HEK293T (cell line): Measurements from ENCODE around the gene CCDC80.
"Not testable (repeated sequence)": the region's sequence is repeated elsewhere in the genome, so short reads cannot be mapped to it uniquely, and the experiment has no call there.

ENCODE experiments used
- CTCF ChIA-PET: fragments of 350-600 bp; formaldehyde crosslinking; extraction: SDS; loops from one replicate; lab custom pipeline; 2021; ENCODE audit warnings: antibody characterized with exemption, inconsistent platforms; lab: Yijun Ruan, JAX
- POLR2A ChIA-PET: fragments of 350-600 bp; formaldehyde crosslinking; extraction: SDS; loops from one replicate; lab custom pipeline; 2020; ENCODE audit warnings: antibody characterized with exemption, inconsistent platforms; lab: Yijun Ruan, JAX
- DNase-seq: peaks from one replicate; pipeline ENCODE4 v3.0.0; 2012; ENCODE audit warnings: mixed read lengths; ENCODE audit errors: extremely low spot score
- ARNT ChIP-seq: fragments of 450-650 bp; IDR thresholded peaks from 2 replicates; pipeline ENCODE4 v1.6.1; 2017; ENCODE audit warnings: mild to moderate bottlenecking
- BHLHE40 ChIP-seq: fragments of 450-650 bp; IDR thresholded peaks from 2 replicates; pipeline ENCODE4 v1.6.1; 2016; ENCODE audit warnings: mild to moderate bottlenecking, moderate library complexity, borderline replicate concordance
- CTBP1 ChIP-seq: fragments of 450-650 bp; IDR thresholded peaks from 2 replicates; pipeline ENCODE4 v1.6.1; 2016; ENCODE audit warnings: borderline replicate concordance
- ELF4 ChIP-seq: fragments of 450-650 bp; IDR thresholded peaks from 2 replicates; pipeline ENCODE4 v1.6.1; 2017; ENCODE audit warnings: antibody characterized with exemption
- FOXA1 ChIP-seq: fragments of 450-650 bp; IDR thresholded peaks from 2 replicates; pipeline ENCODE4 v1.6.1; 2016; ENCODE audit warnings: mild to moderate bottlenecking
- FOXK2 ChIP-seq: fragments of 450-650 bp; IDR thresholded peaks from 2 replicates; pipeline ENCODE4 v1.6.1; 2016; ENCODE audit warnings: mild to moderate bottlenecking
- FOXM1 ChIP-seq: fragments of 450-650 bp; IDR thresholded peaks from 2 replicates; pipeline ENCODE4 v1.6.1; 2017; ENCODE audit warnings: mild to moderate bottlenecking, borderline replicate concordance
- HDGF ChIP-seq: fragments of 450-650 bp; IDR thresholded peaks from 2 replicates; pipeline ENCODE4 v1.6.1; 2017; ENCODE audit warnings: antibody characterized with exemption, borderline replicate concordance
- L3MBTL2 ChIP-seq: fragments of 450-650 bp; conservative IDR thresholded peaks from 2 replicates; pipeline ENCODE4 v1.6.1; 2016; ENCODE audit warnings: mild to moderate bottlenecking
- LEF1 ChIP-seq: fragments of 450-650 bp; IDR thresholded peaks from 2 replicates; pipeline ENCODE4 v1.6.1; 2017; ENCODE audit warnings: mild to moderate bottlenecking, borderline replicate concordance
- NFRKB ChIP-seq: fragments of 450-650 bp; IDR thresholded peaks from 2 replicates; pipeline ENCODE4 v1.6.1; 2016; ENCODE audit warnings: mild to moderate bottlenecking, moderate library complexity
- SP1 ChIP-seq: fragments of 450-650 bp; IDR thresholded peaks from 2 replicates; pipeline ENCODE4 v1.6.1; 2017
- SUZ12 ChIP-seq: fragments of 450-650 bp; IDR thresholded peaks from 2 replicates; pipeline ENCODE4 v1.6.1; 2016; ENCODE audit warnings: mild to moderate bottlenecking
- TARDBP ChIP-seq: fragments of 450-650 bp; IDR thresholded peaks from 2 replicates; pipeline ENCODE4 v1.6.1; 2016
- ZNF384 ChIP-seq: fragments of 450-650 bp; IDR thresholded peaks from 2 replicates; pipeline ENCODE4 v1.6.1; 2016
- TF ChIP-seq, protein P1 (sequence below): fragments of 450-650 bp; IDR thresholded peaks from 2 replicates; pipeline ENCODE4 v1.6.1; 2016

CCDC80 gene

DNA sequence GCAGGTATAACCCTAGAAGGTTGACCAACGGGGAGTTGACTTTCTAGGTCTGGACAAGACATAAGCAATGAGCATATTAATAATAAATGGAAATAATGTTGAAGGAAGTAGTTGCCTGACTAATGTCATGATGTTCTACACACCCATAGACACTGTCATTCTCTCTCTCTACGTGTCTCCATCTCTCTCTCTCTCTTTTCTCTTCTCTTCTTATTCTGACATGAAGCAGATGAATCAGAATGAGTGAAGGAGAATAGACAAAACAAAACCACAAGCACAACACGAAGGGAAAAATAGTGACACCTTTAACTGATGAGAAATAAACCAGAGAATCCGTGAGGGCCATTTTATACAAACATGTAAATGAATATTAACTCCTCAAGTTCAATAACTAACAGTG lies 26.7 kb upstream of the CCDC80 start:
- ChIA-PET CTCF (no interaction called here), POLR2A (no interaction called here)
- TF ChIP-seq BHLHE40 (no peak), FOXA1 (no peak), TARDBP (no peak), FOXK2 (no peak), ELF4 (no peak), FOXM1 (no peak), HDGF (no peak), NFRKB (no peak), ZNF384 (no peak), ARNT (no peak), SUZ12 (no peak), CTBP1 (no peak)
- TF ChIP-seq, protein P1, sequence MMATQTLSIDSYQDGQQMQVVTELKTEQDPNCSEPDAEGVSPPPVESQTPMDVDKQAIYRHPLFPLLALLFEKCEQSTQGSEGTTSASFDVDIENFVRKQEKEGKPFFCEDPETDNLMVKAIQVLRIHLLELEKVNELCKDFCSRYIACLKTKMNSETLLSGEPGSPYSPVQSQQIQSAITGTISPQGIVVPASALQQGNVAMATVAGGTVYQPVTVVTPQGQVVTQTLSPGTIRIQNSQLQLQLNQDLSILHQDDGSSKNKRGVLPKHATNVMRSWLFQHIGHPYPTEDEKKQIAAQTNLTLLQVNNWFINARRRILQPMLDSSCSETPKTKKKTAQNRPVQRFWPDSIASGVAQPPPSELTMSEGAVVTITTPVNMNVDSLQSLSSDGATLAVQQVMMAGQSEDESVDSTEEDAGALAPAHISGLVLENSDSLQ: no peak
- DNase-seq: no peak

DNA sequence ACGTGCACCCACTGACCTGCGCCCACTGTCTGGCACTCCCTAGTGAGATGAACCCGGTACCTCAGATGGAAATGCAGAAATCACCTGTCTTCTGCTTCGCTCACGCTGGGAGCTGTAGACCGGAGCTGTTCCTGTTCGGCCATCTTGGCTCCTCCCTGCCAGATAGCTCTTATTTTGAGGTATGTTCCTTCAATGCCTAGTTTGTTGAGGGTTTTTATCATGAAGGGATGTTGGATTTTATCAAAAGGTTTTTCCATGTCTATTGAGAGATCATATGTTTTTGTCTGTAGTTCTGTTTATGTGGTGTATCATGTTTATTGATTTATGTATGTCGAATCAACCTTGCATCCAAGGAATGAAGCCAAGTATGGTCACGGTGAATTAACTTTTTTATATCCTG lies 24.1 kb upstream of the CCDC80 start:
- CTCF ChIA-PET, POLR2A ChIA-PET, DNase-seq: not testable (repeated sequence)

DNA sequence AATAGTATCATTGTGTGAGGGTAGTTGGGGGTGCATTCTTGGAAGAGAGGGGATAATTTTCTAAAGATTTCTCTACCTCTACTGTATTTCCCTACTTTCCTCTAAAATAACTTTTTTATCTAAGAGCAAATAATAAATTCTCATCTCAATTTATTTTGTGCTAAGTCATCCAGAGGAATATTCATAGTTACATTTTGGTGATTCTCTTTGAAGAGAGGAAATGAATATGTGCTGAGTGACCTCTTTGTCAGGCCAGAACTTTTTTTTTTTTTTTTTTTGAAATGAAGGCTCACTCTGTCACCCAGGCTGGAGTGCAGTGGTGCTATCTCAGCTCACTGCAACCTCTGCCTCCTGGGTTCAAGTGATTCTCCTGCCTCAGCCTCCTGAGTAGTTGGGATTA lies 15.1 kb upstream of the CCDC80 start:
- no peak for TF ChIP-seq ELF4
- TF ChIP-seq ARNT: no peak
- no peak for TF ChIP-seq SP1
- no peak for TF ChIP-seq FOXM1
- no peak for TF ChIP-seq FOXA1
- TF ChIP-seq LEF1: no peak
- no peak for TF ChIP-seq L3MBTL2
- TF ChIP-seq SUZ12: no peak
- no peak for TF ChIP-seq TARDBP
- no peak for TF ChIP-seq CTBP1
- no peak for DNase-seq
- CTCF ChIA-PET: interaction anchor here (1.7 kb wide), 1 partner anchor 13 kb away, joined by 6 read pairs; no protein-coding TSS in a partner anchor
- POLR2A ChIA-PET: no interaction called here

More for the DNA sequence above, 24.1 kb upstream of the CCDC80 start:
- TF ChIP-seq, protein P1: 0 out of 2 replicates have a peak, but pooled peaks have one; percentile 33

DNA sequence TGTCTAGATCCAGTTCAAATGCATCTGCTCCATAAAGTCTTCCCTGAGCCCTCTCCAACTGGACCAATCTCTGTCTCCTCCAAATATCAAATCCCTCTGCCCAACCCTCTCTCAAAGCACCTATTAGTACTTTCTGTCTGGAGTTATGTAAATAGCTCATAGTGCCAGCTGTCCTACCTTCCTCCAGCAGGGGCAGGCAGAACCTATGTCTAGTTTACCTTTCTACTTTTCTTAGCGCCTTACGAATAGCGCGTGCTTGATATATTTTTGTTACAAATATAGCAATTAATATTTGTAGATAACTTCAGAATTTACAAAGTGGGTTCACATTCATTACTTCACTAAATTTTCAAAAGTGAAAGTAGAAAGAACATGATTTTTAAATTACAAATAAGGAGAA lies 14.0 kb upstream of the CCDC80 start:
- CTCF ChIA-PET: interaction anchor here (1.7 kb wide), 1 partner anchor 12 kb away, joined by 6 read pairs; no protein-coding TSS in a partner anchor
- TF ChIP-seq ZNF384 (no peak), LEF1 (no peak), L3MBTL2 (no peak), ELF4 (no peak), FOXA1 (no peak), BHLHE40 (no peak), CTBP1 (no peak), TARDBP (no peak), FOXM1 (no peak), NFRKB (no peak), SUZ12 (no peak), ARNT (no peak), HDGF (no peak), FOXK2 (no peak)
- TF ChIP-seq, protein P1: no peak
- no peak for DNase-seq

DNA sequence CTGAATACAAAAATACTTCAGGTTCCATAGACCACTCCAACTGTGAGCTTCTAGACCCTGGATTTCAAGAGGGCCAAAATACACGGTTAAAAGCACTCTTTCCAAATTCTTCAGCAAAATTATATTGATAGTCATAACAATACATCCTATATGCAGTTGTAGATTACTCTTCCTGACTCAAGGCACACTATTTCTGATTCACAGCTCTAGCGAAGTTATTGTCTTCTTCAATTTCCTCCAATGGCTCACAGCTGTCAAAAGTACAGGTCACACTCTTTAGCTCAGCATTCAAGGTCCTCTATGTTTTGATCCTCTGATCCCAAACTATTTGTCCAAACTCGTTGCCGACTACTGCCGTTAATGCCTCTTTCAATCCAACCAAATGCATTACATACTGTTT lies 13.5 kb upstream of the CCDC80 start:
- TF ChIP-seq CTBP1 (no peak), ZNF384 (no peak), HDGF (no peak), NFRKB (no peak), LEF1 (no peak), ARNT (no peak), ELF4 (no peak), SUZ12 (no peak), TARDBP (no peak), L3MBTL2 (no peak)
- TF ChIP-seq, protein P1: no peak
- no peak for DNase-seq
- ChIA-PET CTCF (interaction anchor here (1.7 kb wide), 1 partner anchor 11 kb away, joined by 6 read pairs; no protein-coding TSS in a partner anchor), POLR2A (no interaction called here)

More for the DNA sequence above, 14.0 kb upstream of the CCDC80 start:
- POLR2A ChIA-PET: no interaction called here

DNA sequence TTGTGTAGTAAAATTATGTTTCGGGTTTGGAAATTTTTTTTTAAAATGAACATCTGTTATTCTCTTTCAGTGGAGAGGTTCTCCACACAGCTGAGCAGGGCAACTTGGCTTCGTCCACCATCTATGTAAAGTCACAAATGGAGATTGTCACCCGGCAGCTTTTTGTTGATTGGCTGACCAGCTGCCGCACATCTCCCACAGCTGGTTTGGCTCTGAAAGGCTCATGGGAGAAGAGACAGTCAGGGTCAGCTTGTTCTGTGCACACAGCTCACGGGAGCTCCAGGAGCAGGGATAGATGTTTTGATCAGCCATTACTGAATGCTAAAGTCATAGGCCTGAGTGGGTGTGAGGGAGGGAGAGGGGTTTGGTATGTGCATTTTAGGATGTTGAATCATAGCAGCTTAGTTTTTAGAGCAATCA lies 12.9 kb upstream of the CCDC80 start:
- TF ChIP-seq ELF4 (no peak), BHLHE40 (no peak), LEF1 (no peak), SP1 (no peak), CTBP1 (no peak), ZNF384 (no peak), FOXM1 (no peak), HDGF (no peak), L3MBTL2 (no peak), ARNT (no peak), FOXA1 (no peak), TARDBP (no peak), SUZ12 (no peak), FOXK2 (no peak), NFRKB (no peak)
- TF ChIP-seq, protein P1: no peak
- POLR2A ChIA-PET: no interaction called here
- DNase-seq: no peak
- CTCF ChIA-PET: interaction anchor here (0.7 kb wide), 1 partner anchor 69 kb away, joined by 3 read pairs; no protein-coding TSS in a partner anchor
